Measurements from ENCODE around the gene FOXO6.

Gene FOXO6

DNA sequence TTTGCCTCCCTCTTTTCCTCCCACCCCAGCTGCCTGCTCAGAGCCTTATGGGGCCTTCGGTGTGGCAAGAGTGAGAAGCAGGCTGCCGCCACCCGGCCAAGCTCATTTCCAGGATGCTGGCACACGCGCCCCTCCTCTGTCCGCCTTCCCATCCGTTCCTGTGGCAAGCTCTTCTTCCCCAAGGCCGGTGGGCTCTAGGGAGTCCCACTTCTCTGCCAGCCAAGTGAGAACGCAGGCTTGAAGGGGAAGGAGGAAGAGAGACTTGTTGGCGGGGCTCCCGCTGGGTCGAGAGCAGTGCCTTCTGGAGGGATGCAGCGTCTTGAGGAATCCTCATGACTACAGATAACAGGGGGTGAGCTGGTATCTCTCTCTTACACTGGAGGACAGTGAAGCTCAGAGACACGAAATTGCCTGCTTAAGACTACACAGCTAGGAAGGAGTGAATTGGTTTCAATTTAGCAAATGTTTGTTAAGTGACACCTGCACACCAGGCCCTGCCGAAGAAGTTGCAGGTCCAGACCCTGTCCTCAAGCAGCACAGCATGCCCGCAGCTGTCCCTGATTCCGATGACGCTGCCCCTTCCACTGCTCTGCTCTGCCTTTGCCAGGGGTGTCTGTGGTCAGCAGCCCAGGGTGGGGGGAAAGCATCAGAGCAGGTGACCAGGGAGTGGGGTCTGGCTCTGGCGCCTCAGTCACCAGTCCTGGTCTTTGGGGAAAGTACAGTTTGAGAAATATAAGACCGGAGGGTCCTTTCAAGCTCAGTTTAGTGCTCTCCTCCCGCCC is 40.1 kb upstream of the FOXO6 start:
- H3K27ac ChIP-seq (replicated peaks; ENCODE audit: low read length) = no peak overlapping the region
- no CpG with 5 or more reads among the region's 21 CpGs for whole genome bisulfite sequencing, 2 donors (ENCODE audit: extremely low coverage in 2 of 2, insufficient read length in 2 of 2, insufficient replicate concordance in 1 of 2)
- no peak overlapping the region for H3K23ac ChIP-seq (ENCODE audit: low read depth, low read length, poor library complexity)
- H2BK12ac ChIP-seq (ENCODE audit: low read length) = peak overlapping the region; percentile 68
- H3K4me1 ChIP-seq (ENCODE audit: control insufficient read depth in 2 of 2, insufficient read depth in 1 of 2, low read depth in 1 of 2, low read length in 2 of 2) = peaks cover 0 to 4% of the 10 kb centered on the region in 2 donors
- no peak overlapping the region for H2BK5ac ChIP-seq (ENCODE audit: low read length)
- peak overlapping the region; percentile 18 for H3K9ac ChIP-seq (ENCODE audit: low read depth, low read length, poor library complexity)
- H3K36me3 ChIP-seq (replicated peaks in 1 of 2; ENCODE audit: control insufficient read depth in 2 of 2, insufficient read depth in 2 of 2, low read length in 2 of 2) = no peaks in the 10 kb centered on the region
- peak overlapping the region; percentile 55 for H3K18ac ChIP-seq (ENCODE audit: low read length)
- no peak overlapping the region for H3K4ac ChIP-seq (ENCODE audit: low read length)
- H4K91ac ChIP-seq (ENCODE audit: low read depth, low read length, poor library complexity) = no peak overlapping the region
- no peaks in the 10 kb centered on the region for H3K9me3 ChIP-seq (replicated peaks in 1 of 2; ENCODE audit: control insufficient read depth in 2 of 2, insufficient read depth in 1 of 2, low read depth in 1 of 2, low read length in 2 of 2)
- no peak overlapping the region for H3K14ac ChIP-seq (ENCODE audit: low read length)
- H3K4me3 ChIP-seq (ENCODE audit: low read length in 2 of 2) = no peak overlapping the region
- no peaks in the 10 kb centered on the region for H3K79me1 ChIP-seq (ENCODE audit: low read depth, low read length)
- DNase-seq (ENCODE audit: low spot score) = no peak
- no peak overlapping the region for H2AFZ ChIP-seq (ENCODE audit: low read length)
- H4K8ac ChIP-seq (ENCODE audit: low read depth, low read length) = no peak overlapping the region
- H2AK5ac ChIP-seq (ENCODE audit: low read depth, low read length) = no peak overlapping the region
- H2BK15ac ChIP-seq (ENCODE audit: low read length) = no peak overlapping the region
- H2BK120ac ChIP-seq (ENCODE audit: low read depth, low read length) = no peak overlapping the region
- H3K4me2 ChIP-seq (ENCODE audit: insufficient read depth, low read length, poor library complexity, severe bottlenecking) = no peak overlapping the region
- H3K27me3 ChIP-seq (ENCODE audit: control insufficient read depth in 3 of 3, insufficient read depth in 3 of 3, low read depth in 1 of 3, low read length in 3 of 3) = peaks cover 0 to 21% (median 0%) of the 10 kb centered on the region in 3 experiments

- Histone ChIP-seq H3K14ac (ENCODE audit: low read length) (no peak overlapping the region), H3K4me1 (ENCODE audit: control insufficient read depth in 2 of 2, insufficient read depth in 1 of 2, low read depth in 1 of 2, low read length in 2 of 2) (peaks cover 0 to 4% of the 10 kb centered on the region in 2 donors), H3K18ac (ENCODE audit: low read length) (no peak overlapping the region), H3K36me3 (replicated peaks in 1 of 2; ENCODE audit: control insufficient read depth in 2 of 2, insufficient read depth in 2 of 2, low read length in 2 of 2) (no peaks in the 10 kb centered on the region), H3K4me3 (ENCODE audit: low read length in 2 of 2) (no peak overlapping the region), H3K4ac (ENCODE audit: low read length) (no peak overlapping the region), H3K79me1 (ENCODE audit: low read depth, low read length) (no peaks in the 10 kb centered on the region), H3K23ac (ENCODE audit: low read depth, low read length, poor library complexity) (no peak overlapping the region), H4K91ac (ENCODE audit: low read depth, low read length, poor library complexity) (no peak overlapping the region), H4K8ac (ENCODE audit: low read depth, low read length) (no peak overlapping the region), H2BK15ac (ENCODE audit: low read length) (no peak overlapping the region), H2BK120ac (ENCODE audit: low read depth, low read length) (no peak overlapping the region), H3K9me3 (replicated peaks in 1 of 2; ENCODE audit: control insufficient read depth in 2 of 2, insufficient read depth in 1 of 2, low read depth in 1 of 2, low read length in 2 of 2) (no peaks in the 10 kb centered on the region), H2BK5ac (ENCODE audit: low read length) (no peak overlapping the region), H2AK5ac (ENCODE audit: low read depth, low read length) (no peak overlapping the region), H3K9ac (ENCODE audit: low read depth, low read length, poor library complexity) (no peak overlapping the region), H3K27me3 (ENCODE audit: control insufficient read depth in 3 of 3, insufficient read depth in 3 of 3, low read depth in 1 of 3, low read length in 3 of 3) (peaks cover 0 to 21% (median 0%) of the 10 kb centered on the region in 3 experiments), H2AFZ (ENCODE audit: low read length) (no peak overlapping the region), H2BK12ac (ENCODE audit: low read length) (peak overlapping the region; percentile 26), H3K27ac (replicated peaks; ENCODE audit: low read length) (no peak overlapping the region), H3K4me2 (ENCODE audit: insufficient read depth, low read length, poor library complexity, severe bottlenecking) (no peak overlapping the region)
- WGBS, 2 donors (ENCODE audit: extremely low coverage in 2 of 2, insufficient read length in 2 of 2, insufficient replicate concordance in 1 of 2) = no CpG with 5 or more reads among the region's 8 CpGs
- DNase-seq (ENCODE audit: low spot score) = no peak
These were observed 39.1 kb upstream of the FOXO6 start for GRCh38 chr1:41322101-41322661.

- Histone ChIP-seq H3K79me1 (ENCODE audit: low read depth, low read length) (no peaks in the 10 kb centered on the region), H3K14ac (ENCODE audit: low read length) (no peak overlapping the region), H3K9me3 (replicated peaks in 1 of 2; ENCODE audit: control insufficient read depth in 2 of 2, insufficient read depth in 1 of 2, low read depth in 1 of 2, low read length in 2 of 2) (no peaks in the 10 kb centered on the region), H4K91ac (ENCODE audit: low read depth, low read length, poor library complexity) (no peak overlapping the region), H2AFZ (ENCODE audit: low read length) (no peak overlapping the region), H3K23ac (ENCODE audit: low read depth, low read length, poor library complexity) (peak overlapping the region; percentile 40), H3K4me2 (ENCODE audit: insufficient read depth, low read length, poor library complexity, severe bottlenecking) (no peak overlapping the region), H2BK120ac (ENCODE audit: low read depth, low read length) (no peak overlapping the region), H3K4me1 (ENCODE audit: control insufficient read depth in 2 of 2, insufficient read depth in 1 of 2, low read depth in 1 of 2, low read length in 2 of 2) (peaks cover 0 to 4% of the 10 kb centered on the region in 2 donors), H3K27ac (replicated peaks; ENCODE audit: low read length) (no peak overlapping the region), H3K27me3 (ENCODE audit: control insufficient read depth in 3 of 3, insufficient read depth in 3 of 3, low read depth in 1 of 3, low read length in 3 of 3) (peaks cover 0 to 21% (median 0%) of the 10 kb centered on the region in 3 experiments), H3K4me3 (ENCODE audit: low read length in 2 of 2) (no peak overlapping the region), H3K9ac (ENCODE audit: low read depth, low read length, poor library complexity) (no peak overlapping the region), H2AK5ac (ENCODE audit: low read depth, low read length) (no peak overlapping the region), H3K18ac (ENCODE audit: low read length) (no peak overlapping the region), H2BK5ac (ENCODE audit: low read length) (no peak overlapping the region), H2BK12ac (ENCODE audit: low read length) (no peak overlapping the region), H2BK15ac (ENCODE audit: low read length) (no peak overlapping the region), H3K36me3 (replicated peaks in 1 of 2; ENCODE audit: control insufficient read depth in 2 of 2, insufficient read depth in 2 of 2, low read length in 2 of 2) (no peaks in the 10 kb centered on the region), H3K4ac (ENCODE audit: low read length) (no peak overlapping the region), H4K8ac (ENCODE audit: low read depth, low read length) (no peak overlapping the region)
- no CpG with 5 or more reads among the region's 7 CpGs for WGBS, 2 donors (ENCODE audit: extremely low coverage in 2 of 2, insufficient read length in 2 of 2, insufficient replicate concordance in 1 of 2)
- DNase-seq (ENCODE audit: low spot score) = peak; percentile 47
These were observed 38.4 kb upstream of the FOXO6 start for GRCh38 chr1:41322835-41323234.

GRCh38 chr1:41323243-41323642 is 38.0 kb upstream of the FOXO6 start:
- H2AK5ac ChIP-seq (ENCODE audit: low read depth, low read length) = no peak overlapping the region
- H3K36me3 ChIP-seq (replicated peaks in 1 of 2; ENCODE audit: control insufficient read depth in 2 of 2, insufficient read depth in 2 of 2, low read length in 2 of 2) = no peaks in the 10 kb centered on the region
- H3K4me2 ChIP-seq (ENCODE audit: insufficient read depth, low read length, poor library complexity, severe bottlenecking) = no peak overlapping the region
- H4K91ac ChIP-seq (ENCODE audit: low read depth, low read length, poor library complexity) = no peak overlapping the region
- H3K4me1 ChIP-seq (ENCODE audit: control insufficient read depth in 2 of 2, insufficient read depth in 1 of 2, low read depth in 1 of 2, low read length in 2 of 2) = peaks cover 0 to 4% of the 10 kb centered on the region in 2 donors
- H3K14ac ChIP-seq (ENCODE audit: low read length) = no peak overlapping the region
- H3K4me3 ChIP-seq (ENCODE audit: low read length in 2 of 2) = no peak overlapping the region
- H3K27me3 ChIP-seq (ENCODE audit: control insufficient read depth in 3 of 3, insufficient read depth in 3 of 3, low read depth in 1 of 3, low read length in 3 of 3) = peaks cover 0 to 18% (median under 1%) of the 10 kb centered on the region in 3 experiments
- no CpG with 5 or more reads among the region's 5 CpGs for WGBS, 2 donors (ENCODE audit: extremely low coverage in 2 of 2, insufficient read length in 2 of 2, insufficient replicate concordance in 1 of 2)
- no peak overlapping the region for H3K27ac ChIP-seq (replicated peaks; ENCODE audit: low read length)
- H2BK15ac ChIP-seq (ENCODE audit: low read length) = no peak overlapping the region
- no peak overlapping the region for H2BK12ac ChIP-seq (ENCODE audit: low read length)
- H2BK120ac ChIP-seq (ENCODE audit: low read depth, low read length) = no peak overlapping the region
- no peak overlapping the region for H3K18ac ChIP-seq (ENCODE audit: low read length)
- no peak for DNase-seq (ENCODE audit: low spot score)
- H3K79me1 ChIP-seq (ENCODE audit: low read depth, low read length) = no peaks in the 10 kb centered on the region
- no peaks in the 10 kb centered on the region for H3K9me3 ChIP-seq (replicated peaks in 1 of 2; ENCODE audit: control insufficient read depth in 2 of 2, insufficient read depth in 1 of 2, low read depth in 1 of 2, low read length in 2 of 2)
- H2BK5ac ChIP-seq (ENCODE audit: low read length) = no peak overlapping the region
- no peak overlapping the region for H3K23ac ChIP-seq (ENCODE audit: low read depth, low read length, poor library complexity)
- no peak overlapping the region for H2AFZ ChIP-seq (ENCODE audit: low read length)
- no peak overlapping the region for H4K8ac ChIP-seq (ENCODE audit: low read depth, low read length)
- H3K4ac ChIP-seq (ENCODE audit: low read length) = no peak overlapping the region
- no peak overlapping the region for H3K9ac ChIP-seq (ENCODE audit: low read depth, low read length, poor library complexity)
